Motor neuron (in vitro differentiated cells): Measurements from ENCODE around the gene MAN2C1. TPM values are rescaled to one million over a fixed set of nuclear protein-coding genes. Genes with fewer than 3 reads are reported as not detected.

ENCODE experiments used
- ATAC-seq, 8 experiments: fragments of 200-7000 bp; cut with Tn5 transposase; replicated peaks in 6 of 8; 2 replicates each; pipeline ENCODE4 v1.8.0; 2021; ENCODE audit warnings: mild to moderate bottlenecking in 8 of 8, moderate library complexity in 8 of 8
- H3K27ac ChIP-seq, 2 donors: fragments of 250-450 bp; sonication (Bioruptor Pico); 2 replicates each; pipeline ENCODE4 v1.9.0; 2021; ENCODE audit warnings: antibody characterized with exemption in 2 of 2, mild to moderate bottlenecking in 2 of 2, moderate library complexity in 1 of 2
- H3K4me1 ChIP-seq, 2 donors: fragments of 250-450 bp; sonication (Bioruptor Pico); replicated peaks in 1 of 2; 2 replicates each; pipeline ENCODE4 v1.6.1; 2021; ENCODE audit warnings: antibody characterized with exemption in 2 of 2, mild to moderate bottlenecking in 2 of 2, moderate library complexity in 1 of 2
- H3K4me3 ChIP-seq, 5 donors: fragments of 250-450 bp; sonication (Bioruptor Pico); 2 replicates each; pipeline ENCODE4 v1.9.0; 2021; ENCODE audit warnings: antibody characterized with exemption in 5 of 5, mild to moderate bottlenecking in 5 of 5, moderate library complexity in 4 of 5
- WGBS, 10 experiments: fragments of 450-650 bp; shearing (Covaris generic); methylation state at CpG; one replicate each; pipeline ENCODE4 v1.0.0; 2022; 5-methylcytosine and 5-hydroxymethylcytosine counted together
- in situ Hi-C, 9 experiments: fragments of 400-800 bp; cut with MboI; loops; one replicate each; pipeline ENCODE4 v1.15.0; 2021; ENCODE audit warnings: low sequenced_read_pairs in 9 of 9, low pct_unique_long_range_greater_than_20kb in 2 of 9; ENCODE audit not compliant: unreplicated experiment in 9 of 9
- total RNA-seq, 8 experiments: library from RNA; unstranded; fragments of 300-600 nt; gene quantifications; 2 replicates each; pipeline versions ENCODE4 v1.2.3 to v1.2.4, GENCODE V29; 2022

MAN2C1 gene
- total RNA-seq, 8 experiments from 2014 or later = 39.3 to 179 (median 63.1) TPM

DNA sequence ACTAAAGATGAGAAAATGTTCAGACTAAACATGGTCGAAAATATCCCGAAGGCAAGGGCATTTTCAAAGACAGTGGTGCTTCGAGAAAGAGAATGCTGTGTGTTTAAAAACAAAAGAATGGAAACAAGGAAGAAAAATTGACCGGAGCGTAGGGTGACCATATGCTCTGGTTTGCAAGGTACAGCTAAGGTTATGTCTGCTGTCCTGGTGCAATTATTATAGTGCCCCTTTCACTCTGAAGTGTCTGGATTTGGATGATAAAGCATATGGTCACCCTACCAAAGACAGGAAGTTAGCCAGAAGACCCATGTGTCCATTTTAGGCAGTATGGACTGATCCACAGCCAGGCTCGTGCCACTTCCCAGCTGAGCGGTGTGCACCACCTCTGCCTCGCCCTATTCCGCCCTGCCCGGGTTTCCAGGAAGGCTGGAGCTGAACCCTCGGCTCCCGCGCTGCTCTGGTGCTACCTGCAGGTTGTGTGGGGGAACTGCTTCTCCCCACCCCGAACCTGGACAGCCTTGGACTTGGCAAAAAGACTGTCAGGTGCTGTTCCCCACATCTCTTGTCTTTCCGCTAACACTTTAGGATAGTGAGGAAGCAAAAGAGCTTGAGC is 60.5 kb downstream of the MAN2C1 start:
- in situ Hi-C loops = loop anchor here in 1 of 9 experiments (25.0 kb wide), 1 partner anchor 296 kb away; the partner anchor contains the start of gene PPCDC
- Histone ChIP-seq H3K4me3 (no peak overlapping the region), H3K27ac (no peak overlapping the region), H3K4me1 (no peaks in the 10 kb centered on the region)
- peak in 7 of 8 experiments; percentile 33 to 94 (median 68) for ATAC-seq
- whole genome bisulfite sequencing, 10 experiments = 37 to 88% (median 61%) methylated on average over 3 to 11 of the region's 15 CpGs

DNA sequence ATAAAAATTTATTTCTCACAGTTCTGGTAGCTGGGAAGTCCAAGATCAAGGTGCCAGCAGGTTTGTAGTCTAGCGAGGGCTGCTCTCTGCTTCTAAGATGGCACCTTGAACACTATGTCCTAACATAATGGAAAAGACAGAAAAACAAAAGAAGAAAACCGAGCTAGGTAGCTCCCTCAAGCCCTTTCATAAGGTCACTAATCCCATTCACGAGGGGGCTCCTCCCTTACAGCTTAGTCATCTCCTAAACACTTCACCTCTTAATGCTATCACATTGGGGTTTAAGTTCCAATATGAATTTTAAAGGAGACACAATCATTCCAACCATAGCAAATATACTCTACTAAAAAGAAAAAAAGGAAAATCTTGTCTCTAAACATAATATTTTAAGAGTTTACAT is 62.2 kb downstream of the MAN2C1 start:
- Histone ChIP-seq H3K4me1 (no peaks in the 10 kb centered on the region), H3K4me3 (no peak overlapping the region), H3K27ac (no peak overlapping the region)
- WGBS, 10 experiments = 5 to 72% (median 63%) methylated on average over 1 to 3 of the region's 3 CpGs
- ATAC-seq = no peak
- in situ Hi-C loops = loop anchor here in 1 of 9 experiments (25.0 kb wide), 1 partner anchor 294 kb away; the partner anchor contains the start of gene PPCDC

Other genes with a start within 250 kb of the MAN2C1 start
- 10 to 100 TPM in 2 of 8 experiments, 1 to 10 TPM in 6; 2.2 to 11.0 (median 5.8) TPM for gene C15orf39, start 166.7 kb downstream of the MAN2C1 start, total RNA-seq
- 1 to 10 TPM in 1 of 8 experiments, under 1 TPM in 1, not detected in 6; 0.54 to 1.6 TPM for gene GOLGA6C, start 110.3 kb downstream of the MAN2C1 start, total RNA-seq
- 1 to 10 TPM in 2 of 8 experiments, under 1 TPM in 3, not detected in 3; 0.14 to 4.0 (median 0.38) TPM for gene GOLGA6D, start 85.8 kb downstream of the MAN2C1 start, total RNA-seq
- gene COMMD4, start 32.5 kb downstream of the MAN2C1 start, total RNA-seq = 10 to 100 TPM; 17.6 to 93.3 (median 56.3) TPM
- 10 to 100 TPM in 3 of 8 experiments, 1 to 10 TPM in 5; 3.8 to 19.4 (median 5.2) TPM for gene NEIL1, start 21.6 kb downstream of the MAN2C1 start, total RNA-seq
- 10 to 100 TPM; 14.6 to 62.6 (median 26.3) TPM for gene SIN3A, start 83.1 kb upstream of the MAN2C1 start, total RNA-seq
- 10 to 100 TPM; 15.4 to 36.8 (median 20.6) TPM for gene PTPN9, start 210.7 kb upstream of the MAN2C1 start, total RNA-seq